Astrocyte (in vitro differentiated cells and primary cell): ENCODE results near the gene RABGAP1L.

ENCODE experiments used
- EZH2 ChIP-seq: IDR thresholded peaks from 2 replicates; pipeline ENCODE4 v1.6.1; 2012; ENCODE audit warnings: mild to moderate bottlenecking, low read length, inconsistent platforms; ENCODE audit not compliant: insufficient read depth
- TF ChIP-seq, protein P1 (sequence below): IDR thresholded peaks from 2 replicates; pipeline ENCODE4 v1.5.1; 2011; ENCODE audit warnings: low read depth, mild to moderate bottlenecking, inconsistent platforms, low read length, moderate library complexity; ENCODE audit not compliant: insufficient read depth

GRCh38 chr1:174367892-174368291 is 208.6 kb downstream of the RABGAP1L start:
- TF ChIP-seq EZH2, result no peak
- TF ChIP-seq, protein P1, sequence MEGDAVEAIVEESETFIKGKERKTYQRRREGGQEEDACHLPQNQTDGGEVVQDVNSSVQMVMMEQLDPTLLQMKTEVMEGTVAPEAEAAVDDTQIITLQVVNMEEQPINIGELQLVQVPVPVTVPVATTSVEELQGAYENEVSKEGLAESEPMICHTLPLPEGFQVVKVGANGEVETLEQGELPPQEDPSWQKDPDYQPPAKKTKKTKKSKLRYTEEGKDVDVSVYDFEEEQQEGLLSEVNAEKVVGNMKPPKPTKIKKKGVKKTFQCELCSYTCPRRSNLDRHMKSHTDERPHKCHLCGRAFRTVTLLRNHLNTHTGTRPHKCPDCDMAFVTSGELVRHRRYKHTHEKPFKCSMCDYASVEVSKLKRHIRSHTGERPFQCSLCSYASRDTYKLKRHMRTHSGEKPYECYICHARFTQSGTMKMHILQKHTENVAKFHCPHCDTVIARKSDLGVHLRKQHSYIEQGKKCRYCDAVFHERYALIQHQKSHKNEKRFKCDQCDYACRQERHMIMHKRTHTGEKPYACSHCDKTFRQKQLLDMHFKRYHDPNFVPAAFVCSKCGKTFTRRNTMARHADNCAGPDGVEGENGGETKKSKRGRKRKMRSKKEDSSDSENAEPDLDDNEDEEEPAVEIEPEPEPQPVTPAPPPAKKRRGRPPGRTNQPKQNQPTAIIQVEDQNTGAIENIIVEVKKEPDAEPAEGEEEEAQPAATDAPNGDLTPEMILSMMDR, result no peak
